ENCODE results near the gene PPP1R8. TPM values are rescaled to one million over a fixed set of nuclear protein-coding genes. Genes with fewer than 3 reads are reported as not detected.

The PPP1R8 gene
- total RNA-seq, 1 experiment from 2014 or later = 57.4 TPM

GRCh38 chr1:27824411-27824810 lies 6.2 kb upstream of the PPP1R8 start:
- Histone ChIP-seq H3K9me3 (ENCODE audit: control insufficient read depth in 1 of 2, insufficient read depth in 1 of 2, low read depth in 1 of 2, low read length in 2 of 2) (no peaks in the 10 kb centered on the region), H3K4me3 (replicated peaks in 1 of 2; ENCODE audit: low read depth in 1 of 2, low read length in 2 of 2) (no peak overlapping the region), H3K79me2 (ENCODE audit: insufficient read depth, low read length) (no peaks in the 10 kb centered on the region), H4K20me1 (ENCODE audit: insufficient read depth) (no peaks in the 10 kb centered on the region), H3K9me2 (ENCODE audit: insufficient read depth) (no peaks in the 10 kb centered on the region), H3K9ac (ENCODE audit: low read length) (no peak overlapping the region), H3K4me1 (ENCODE audit: control insufficient read depth in 1 of 2, insufficient read depth in 2 of 2, low read length in 2 of 2) (peaks cover 5 to 12% of the 10 kb centered on the region in 2 experiments; a peak in 3 of 4 replicates), H3K4me2 (ENCODE audit: low read length) (no peak overlapping the region), H3K27me3 (ENCODE audit: insufficient read depth, low read length) (no peaks in the 10 kb centered on the region), H3K27ac (ENCODE audit: low read depth, low read length) (no peak overlapping the region), H3K36me3 (ENCODE audit: control insufficient read depth in 1 of 2, insufficient read depth in 2 of 2, low read length in 2 of 2) (peaks cover 0 to 3% of the 10 kb centered on the region in 2 experiments; a peak in 1 of 4 replicates), H2AFZ (ENCODE audit: low read depth, low read length, poor library complexity, severe bottlenecking) (no peak overlapping the region)
- CTCF ChIA-PET = no interaction called here
- POLR2A ChIA-PET = no interaction called here
- no peak for DNase-seq (ENCODE audit: low read depth, low spot score)
- intact Hi-C loops (cut with micrococcal nuclease) = no loop called here
- TF ChIP-seq ZFX (IDR thresholded peaks at IDR 0.05) (no peak), MAX (IDR thresholded peaks at IDR 0.05) (no peak), ZBTB33 (IDR thresholded peaks at IDR 0.05; ENCODE audit: extremely low read depth, insufficient replicate concordance, low read length) (no peak), YY1 (IDR thresholded peaks at IDR 0.05; ENCODE audit: extremely low read depth, insufficient replicate concordance, low read depth, low read length) (no peak), CBX3 (IDR thresholded peaks at IDR 0.05; ENCODE audit: low read depth) (no peak), CEBPB (IDR thresholded peaks at IDR 0.05; ENCODE audit: low read depth) (no peak), EZH2phosphoT487 (IDR thresholded peaks at IDR 0.05; ENCODE audit: borderline replicate concordance) (no peak), ZNF274 (IDR thresholded peaks at IDR 0.05; ENCODE audit: low read depth, low read length) (no peak), SP1 (IDR thresholded peaks at IDR 0.05; ENCODE audit: low read depth) (no peak), SRF (IDR thresholded peaks at IDR 0.05; ENCODE audit: low read depth) (no peak), ATF3 (IDR thresholded peaks at IDR 0.05) (no peak), SIN3A (IDR thresholded peaks at IDR 0.05; ENCODE audit: low read depth) (no peak), EGR1 (IDR thresholded peaks at IDR 0.05; ENCODE audit: low read depth) (no peak), RAD21 (IDR thresholded peaks at IDR 0.05; ENCODE audit: low read depth) (no peak), POLR2AphosphoS5 (IDR thresholded peaks at IDR 0.05; ENCODE audit: low read depth, low read length) (no peak), TCF7L2 (IDR thresholded peaks at IDR 0.05; ENCODE audit: borderline replicate concordance, extremely low read depth, insufficient read depth, insufficient read length) (no peak), CTCF (IDR thresholded peaks at IDR 0.05 in 2 of 3, conservative IDR thresholded peaks at IDR 0.05 in 1 of 3; ENCODE audit: borderline replicate concordance in 1 of 3, insufficient read depth in 1 of 3, low read depth in 2 of 3, low read length in 2 of 3) (no peak), EZH2 (IDR thresholded peaks at IDR 0.05) (no peak), FOSL1 (IDR thresholded peaks at IDR 0.05; ENCODE audit: low read depth) (no peak)
- BruUV-seq (replicated peaks) = no TSS peak
- ATAC-seq = no peak
- RAD21 ChIA-PET (ENCODE audit: low non-redundant PET in 1 of 2, low total read pairs in 2 of 2, uncharacterized antibody in 2 of 2, unreplicated experiment in 2 of 2) = no interaction called here
